NCI-H345 (cell line): ENCODE results near the gene PTP4A1.

Experiments used
- DNase-seq: peaks from one replicate; lab custom pipeline; 2025; lab: John Stamatoyannopoulos, UW

Gene PTP4A1

GRCh38 chr6:63556369-63556768 lies 15.9 kb upstream of the PTP4A1 start:
- DNase-seq: no peak

GRCh38 chr6:63558278-63558677 lies 14.0 kb upstream of the PTP4A1 start:
- no peak for DNase-seq

- DNase-seq: no peak
These were observed 11.4 kb upstream of the PTP4A1 start for GRCh38 chr6:63560801-63561287.

- no peak for DNase-seq
These were observed 11.0 kb upstream of the PTP4A1 start for GRCh38 chr6:63561288-63561687.

GRCh38 chr6:63563235-63563634 lies 9.0 kb upstream of the PTP4A1 start:
- DNase-seq: no peak

- no peak for DNase-seq
These were observed 7.1 kb upstream of the PTP4A1 start for GRCh38 chr6:63565058-63565726.

- no peak for DNase-seq
These were observed 6.3 kb upstream of the PTP4A1 start for GRCh38 chr6:63565727-63566596.

GRCh38 chr6:63567966-63568365 lies 4.3 kb upstream of the PTP4A1 start:
- DNase-seq: no peak

GRCh38 chr6:63571361-63572043 lies 778 bp upstream of the PTP4A1 start:
- no peak for DNase-seq

- DNase-seq: peak; percentile 39
These were observed 431 bp downstream of the PTP4A1 start for GRCh38 chr6:63572747-63573075.

- peak; percentile 87 for DNase-seq
These were observed 1.0 kb downstream of the PTP4A1 start for GRCh38 chr6:63573076-63573898.

GRCh38 chr6:63573899-63574553 lies 1.7 kb downstream of the PTP4A1 start:
- peak; percentile 61 for DNase-seq

- no peak for DNase-seq
These were observed 2.2 kb downstream of the PTP4A1 start for GRCh38 chr6:63574554-63574900.

- no peak for DNase-seq
These were observed 4.0 kb downstream of the PTP4A1 start for GRCh38 chr6:63576147-63576772.

- DNase-seq: no peak
These were observed 4.9 kb downstream of the PTP4A1 start for GRCh38 chr6:63576985-63577712.

GRCh38 chr6:63578757-63579156 lies 6.5 kb downstream of the PTP4A1 start:
- DNase-seq: no peak

- no peak for DNase-seq
These were observed 7.8 kb downstream of the PTP4A1 start for GRCh38 chr6:63579937-63580703.

- DNase-seq: no peak
These were observed 8.4 kb downstream of the PTP4A1 start for GRCh38 chr6:63580704-63580961.

- DNase-seq: no peak
These were observed 9.2 kb downstream of the PTP4A1 start for GRCh38 chr6:63581355-63582013.
